ENCODE data around the gene RALB.
"Not testable (repeated sequence)": the region's sequence is repeated elsewhere in the genome, so short reads cannot be mapped to it uniquely, and the experiment has no call there.

The RALB gene

DNA sequence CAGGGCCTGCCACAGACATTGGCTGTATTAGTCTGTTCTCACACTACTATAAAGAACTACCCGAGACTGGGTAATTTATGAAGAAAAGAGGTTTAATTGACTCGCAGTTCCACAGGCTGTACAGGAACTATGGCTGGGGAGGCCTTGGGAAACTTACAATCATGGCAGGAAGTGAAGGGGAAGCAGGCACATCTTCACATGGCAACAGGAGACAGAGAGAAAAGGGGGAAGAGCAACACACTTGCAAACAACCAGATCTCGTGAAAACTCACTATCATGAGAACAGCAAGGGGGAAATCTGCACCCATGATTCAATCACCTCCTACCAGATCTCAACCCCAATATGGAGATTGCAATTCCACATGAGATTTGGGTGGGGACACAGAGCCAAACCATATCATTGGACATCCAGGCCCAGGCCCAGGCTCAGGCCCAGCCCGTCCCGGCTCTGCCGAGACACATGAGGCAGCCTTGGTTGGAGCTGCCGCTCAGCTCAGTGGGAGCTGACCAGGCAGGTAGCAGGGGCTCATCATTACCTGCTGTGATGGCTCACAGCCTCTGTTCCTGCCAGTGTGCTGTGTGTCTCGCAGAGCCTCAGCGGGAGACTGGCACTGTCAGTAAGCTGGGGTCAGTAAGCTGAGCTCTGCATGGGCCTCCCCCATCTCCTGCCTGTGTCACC, 8.6 kb upstream of the RALB start:
- DNase-seq: no peak

GRCh38 chr2:120244656-120245519, 7.8 kb upstream of the RALB start:
- no peak for DNase-seq

GRCh38 chr2:120245520-120246332, 6.9 kb upstream of the RALB start:
- DNase-seq: no peak

- DNase-seq: no peak
These were observed 5.9 kb upstream of the RALB start for GRCh38 chr2:120246546-120247300.

DNA sequence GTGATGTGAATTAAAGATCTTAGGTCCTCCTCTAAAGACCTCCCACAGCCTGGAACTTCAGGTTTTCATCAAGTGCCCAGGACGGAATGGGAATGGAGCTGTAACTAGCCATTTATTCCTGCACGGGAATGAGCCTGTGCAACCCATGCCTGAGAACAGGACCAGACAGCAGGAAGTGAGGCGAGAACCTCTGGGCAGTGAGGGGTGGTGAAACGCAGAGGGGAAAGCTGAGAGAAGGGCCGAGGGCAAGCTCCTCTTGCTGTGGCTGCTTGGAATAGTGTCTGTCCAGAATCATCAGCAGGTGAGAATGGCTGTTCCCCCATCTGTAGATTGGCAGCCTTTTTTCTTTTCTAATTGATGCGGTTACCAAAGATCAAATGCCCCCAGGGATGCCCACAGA, 4.8 kb upstream of the RALB start:
- DNase-seq: no peak

DNA sequence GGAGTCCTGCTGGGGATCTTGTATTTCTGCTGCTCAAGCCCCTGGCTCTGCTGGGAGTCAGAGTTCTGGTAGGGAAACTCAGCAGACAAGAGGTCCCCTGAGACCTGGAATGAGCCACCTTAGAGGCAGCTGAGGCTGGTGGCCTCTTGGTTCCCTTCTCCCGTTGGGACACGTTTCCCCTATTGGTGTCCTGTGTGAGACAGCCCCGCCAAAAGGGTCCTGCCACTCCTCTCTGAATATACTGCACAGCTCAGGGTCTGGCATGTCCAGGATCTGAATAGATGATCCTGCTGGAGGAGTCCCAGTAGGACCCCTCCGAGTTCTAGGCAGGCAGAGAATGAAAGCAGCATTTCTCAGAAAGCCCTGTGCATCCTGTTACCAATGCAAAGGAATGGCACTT, 2.0 kb upstream of the RALB start:
- DNase-seq: no peak

GRCh38 chr2:120251078-120251477, 1.6 kb upstream of the RALB start:
- DNase-seq: no peak

GRCh38 chr2:120251880-120252224, 800 bp upstream of the RALB start:
- DNase-seq: no peak

- peak; percentile 16 for DNase-seq
These were observed 600 bp downstream of the RALB start for GRCh38 chr2:120253021-120253882.

DNA sequence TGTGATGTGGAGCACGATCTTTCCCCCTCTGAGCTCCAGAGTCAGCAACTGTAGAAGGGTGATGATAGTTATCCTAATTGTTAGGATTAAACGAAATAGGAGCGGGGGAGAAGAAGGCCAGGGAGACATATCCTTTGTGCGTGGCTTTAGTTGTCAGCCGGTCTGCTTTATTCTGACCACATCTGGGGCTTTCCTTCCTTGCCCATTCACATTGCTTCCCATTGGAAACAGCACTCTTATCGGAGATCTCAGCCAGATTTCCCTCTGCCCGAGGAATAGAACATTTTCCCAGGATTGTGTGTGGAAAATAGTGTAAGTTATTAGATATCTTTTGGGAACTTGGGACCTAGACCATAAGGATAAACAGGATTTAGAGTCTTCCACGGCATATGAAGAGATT, 1.5 kb downstream of the RALB start:
- no peak for DNase-seq

DNA sequence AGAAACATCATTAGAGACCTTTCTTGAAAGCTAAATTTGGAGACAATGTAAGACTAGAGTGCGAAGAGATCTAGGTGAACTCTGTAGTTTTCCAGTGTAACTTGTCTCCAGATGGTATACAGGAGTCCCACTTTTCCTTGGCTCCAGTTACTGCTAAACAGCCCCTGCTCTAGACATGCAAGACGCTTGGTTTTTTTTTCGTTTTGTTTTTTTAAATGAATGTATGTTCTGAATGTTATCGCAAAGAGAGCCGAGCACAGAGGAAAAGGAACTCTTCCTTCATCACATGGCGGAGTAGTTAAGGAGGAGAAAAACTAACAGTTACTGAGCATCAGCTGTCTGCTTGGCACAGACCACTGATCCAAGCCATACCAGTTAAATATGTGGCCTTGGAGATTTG, 2.4 kb downstream of the RALB start:
- no peak for DNase-seq

- no peak for DNase-seq
These were observed 3.5 kb downstream of the RALB start for GRCh38 chr2:120255986-120256650.

- no peak for DNase-seq
These were observed 4.0 kb downstream of the RALB start for GRCh38 chr2:120256651-120257000.

DNA sequence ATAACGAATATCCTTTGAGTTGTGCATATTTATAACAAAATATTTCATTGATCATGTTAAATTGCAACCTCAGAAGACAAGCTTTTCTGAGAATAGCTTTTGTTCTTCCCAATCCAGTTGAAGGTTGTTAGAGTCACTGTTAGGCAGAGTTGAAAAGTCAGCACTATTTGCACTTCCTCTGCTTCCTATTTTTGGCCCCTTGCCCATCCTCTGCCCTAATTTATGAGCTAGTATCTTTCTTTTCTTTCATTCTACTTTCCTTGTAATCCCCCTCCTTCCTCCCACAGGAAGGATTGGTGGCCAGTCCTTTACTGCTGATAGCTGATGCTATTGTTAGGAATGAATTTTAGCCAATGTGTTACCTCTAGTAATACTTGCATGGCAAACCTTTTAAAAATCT, 4.9 kb downstream of the RALB start:
- DNase-seq: no peak

- DNase-seq: no peak
These were observed 5.5 kb downstream of the RALB start for GRCh38 chr2:120258196-120258595.

GRCh38 chr2:120259939-120260338, 7.3 kb downstream of the RALB start:
- DNase-seq: not testable (repeated sequence)

DNA sequence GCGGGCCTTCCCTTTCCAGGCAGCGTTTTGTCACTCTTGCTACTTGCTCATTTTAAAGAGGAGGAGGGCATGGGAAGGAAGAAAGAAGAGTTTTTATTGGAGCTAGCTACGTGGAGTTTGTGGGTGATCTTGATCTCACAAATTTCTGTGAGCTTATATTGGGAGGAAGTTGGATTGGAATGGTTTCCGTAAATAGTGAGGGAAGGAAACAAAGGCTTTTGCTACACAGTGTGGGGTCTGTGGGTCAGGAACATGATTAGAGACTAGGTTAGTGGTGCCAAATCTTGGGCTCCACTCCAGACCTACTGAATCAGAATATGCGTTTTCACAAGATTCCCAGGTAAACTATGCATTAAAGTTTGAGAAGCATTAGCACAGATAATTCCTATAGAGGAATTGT, 8.1 kb downstream of the RALB start:
- no peak for DNase-seq

- no peak for DNase-seq
These were observed 8.8 kb downstream of the RALB start for GRCh38 chr2:120261387-120262006.

- DNase-seq: no peak
These were observed 9.5 kb downstream of the RALB start for GRCh38 chr2:120262150-120262549.

GRCh38 chr2:120262761-120263428, 10.2 kb downstream of the RALB start:
- no peak for DNase-seq
